RWPE1 (cell line): ENCODE data around the gene KCNQ1.
"Not testable (repeated sequence)": the region's sequence is repeated elsewhere in the genome, so short reads cannot be mapped to it uniquely, and the experiment has no call there.

Source experiments
- CTCF ChIA-PET: fragments of 350-600 bp; sonication (Branson Sonifier 250); formaldehyde crosslinking; extraction: SDS; loops from one replicate; lab custom pipeline; 2021; lab: Yijun Ruan, JAX
- POLR2A ChIA-PET: fragments of 400-600 bp; formaldehyde crosslinking; extraction: SDS; loops from one replicate; lab custom pipeline; 2020; ENCODE audit warnings: antibody characterized with exemption; ENCODE audit not compliant: low non-redundant PET; lab: Yijun Ruan, JAX
- DNase-seq: peaks from one replicate; pipeline ENCODE4 v3.0.0; 2012; ENCODE audit warnings: low spot score
- H3K27ac ChIP-seq: fragments of 450-650 bp; 2 replicates; pipeline ENCODE4 v1.5.1; 2017
- TF ChIP-seq, protein P1 (sequence below): fragments of 450-650 bp; conservative IDR thresholded peaks from 2 replicates; pipeline ENCODE4 v1.5.1; 2017; ENCODE audit warnings: low read depth, mild to moderate bottlenecking

KCNQ1 gene

DNA sequence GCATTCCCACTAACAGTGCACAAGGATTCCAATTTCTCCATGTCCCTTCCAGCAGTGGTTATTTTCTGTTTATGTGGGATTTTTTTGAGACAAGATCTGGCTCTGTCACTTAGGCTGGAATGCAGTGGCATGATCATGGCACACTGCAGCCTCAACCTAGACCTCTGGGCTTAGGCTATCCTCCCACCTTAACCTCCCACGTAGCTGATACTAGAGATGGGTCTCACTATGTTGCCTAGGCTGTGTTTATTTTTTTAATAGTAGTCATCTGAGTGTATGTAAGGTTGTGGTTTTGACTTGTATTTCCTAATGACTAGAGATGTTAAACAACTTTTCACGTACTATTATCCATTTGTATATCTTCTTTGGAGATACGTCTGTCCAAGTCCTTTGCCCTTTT lies 180.4 kb downstream of the KCNQ1 start:
- TF ChIP-seq, protein P1, sequence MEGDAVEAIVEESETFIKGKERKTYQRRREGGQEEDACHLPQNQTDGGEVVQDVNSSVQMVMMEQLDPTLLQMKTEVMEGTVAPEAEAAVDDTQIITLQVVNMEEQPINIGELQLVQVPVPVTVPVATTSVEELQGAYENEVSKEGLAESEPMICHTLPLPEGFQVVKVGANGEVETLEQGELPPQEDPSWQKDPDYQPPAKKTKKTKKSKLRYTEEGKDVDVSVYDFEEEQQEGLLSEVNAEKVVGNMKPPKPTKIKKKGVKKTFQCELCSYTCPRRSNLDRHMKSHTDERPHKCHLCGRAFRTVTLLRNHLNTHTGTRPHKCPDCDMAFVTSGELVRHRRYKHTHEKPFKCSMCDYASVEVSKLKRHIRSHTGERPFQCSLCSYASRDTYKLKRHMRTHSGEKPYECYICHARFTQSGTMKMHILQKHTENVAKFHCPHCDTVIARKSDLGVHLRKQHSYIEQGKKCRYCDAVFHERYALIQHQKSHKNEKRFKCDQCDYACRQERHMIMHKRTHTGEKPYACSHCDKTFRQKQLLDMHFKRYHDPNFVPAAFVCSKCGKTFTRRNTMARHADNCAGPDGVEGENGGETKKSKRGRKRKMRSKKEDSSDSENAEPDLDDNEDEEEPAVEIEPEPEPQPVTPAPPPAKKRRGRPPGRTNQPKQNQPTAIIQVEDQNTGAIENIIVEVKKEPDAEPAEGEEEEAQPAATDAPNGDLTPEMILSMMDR, result no peak

GRCh38 chr11:2630679-2631078 lies 185.9 kb downstream of the KCNQ1 start:
- TF ChIP-seq, protein P1, result no peak
- POLR2A ChIA-PET, result no interaction called here
- CTCF ChIA-PET, result no interaction called here
- DNase-seq, result no peak
- no peak overlapping the region for H3K27ac ChIP-seq

More for the DNA sequence above, 180.4 kb downstream of the KCNQ1 start:
- no peak overlapping the region for H3K27ac ChIP-seq
- ChIA-PET CTCF (no interaction called here), POLR2A (no interaction called here)
- DNase-seq, result no peak

GRCh38 chr11:2631161-2631560 lies 186.4 kb downstream of the KCNQ1 start:
- CTCF ChIA-PET, result no interaction called here
- DNase-seq, result no peak
- POLR2A ChIA-PET, result no interaction called here
- TF ChIP-seq, protein P1, result no peak
- H3K27ac ChIP-seq, result no peak overlapping the region

- CTCF ChIA-PET, result not testable (repeated sequence)
Measured at GRCh38 chr11:2639763-2640162, 195.0 kb downstream of the KCNQ1 start.

GRCh38 chr11:2641623-2642022 lies 196.8 kb downstream of the KCNQ1 start:
- H3K27ac ChIP-seq, result no peak overlapping the region
- DNase-seq, result no peak
- TF ChIP-seq, protein P1, result no peak
- ChIA-PET POLR2A (no interaction called here), CTCF (no interaction called here)

More at GRCh38 chr11:2639763-2640162, 195.0 kb downstream of the KCNQ1 start:
- DNase-seq, POLR2A ChIA-PET, H3K27ac ChIP-seq: not testable (repeated sequence)

- H3K27ac ChIP-seq, result no peak overlapping the region
- ChIA-PET POLR2A (no interaction called here), CTCF (no interaction called here)
- TF ChIP-seq, protein P1, result no peak
- DNase-seq, result no peak
Measured at GRCh38 chr11:2643746-2644145, 198.9 kb downstream of the KCNQ1 start.

DNA sequence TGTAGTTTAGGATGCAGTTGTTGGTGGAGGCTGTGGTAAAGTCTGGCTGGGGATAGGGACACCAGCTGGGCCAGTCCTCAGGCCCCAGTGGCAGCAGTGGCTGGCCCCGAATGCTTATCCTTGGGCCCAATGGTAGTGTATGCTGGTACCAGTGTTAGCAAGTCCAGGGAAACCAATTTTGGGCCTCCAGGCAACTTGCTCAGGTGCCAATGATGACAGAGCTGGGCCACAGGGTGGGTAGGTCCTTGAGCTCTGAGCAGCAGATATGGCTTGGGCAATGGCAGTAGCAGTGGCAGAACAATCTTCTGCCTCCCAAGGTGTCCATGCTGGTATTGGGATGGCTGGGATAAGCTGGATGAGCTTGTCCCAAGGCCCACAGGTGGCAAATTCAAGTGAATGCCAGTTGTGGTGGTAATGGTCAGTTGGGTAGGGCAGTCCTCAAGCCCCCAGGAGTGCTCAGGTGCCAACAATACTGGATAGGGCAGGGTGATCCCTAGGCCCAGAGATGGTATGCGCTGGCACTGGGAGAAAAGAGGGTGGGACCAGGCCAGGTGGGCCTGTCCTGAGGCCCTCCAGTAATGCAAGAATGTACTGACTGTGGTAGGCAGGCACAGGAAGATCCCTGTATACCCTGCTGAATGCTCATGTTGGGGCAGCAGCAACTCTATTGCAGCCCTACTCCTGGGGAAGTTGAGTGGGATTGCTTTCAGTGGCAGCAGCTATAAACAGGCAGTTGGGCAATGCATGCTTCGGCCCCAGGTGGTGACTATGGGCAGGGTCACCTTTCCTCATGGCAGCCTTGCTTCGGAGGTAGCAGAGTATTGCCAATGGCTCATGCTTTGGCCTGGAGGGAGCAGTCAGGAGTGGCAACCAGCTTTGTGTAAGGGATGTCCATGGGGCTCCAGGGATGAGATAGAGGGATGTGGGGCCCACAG lies 200.3 kb downstream of the KCNQ1 start:
- ChIA-PET CTCF (no interaction called here), POLR2A (no interaction called here)
- H3K27ac ChIP-seq, result no peak overlapping the region
- DNase-seq, result no peak
- TF ChIP-seq, protein P1, result no peak
